Measurements from ENCODE around the gene PCDHGA9. TPM values are rescaled to one million over a fixed set of nuclear protein-coding genes. Genes with fewer than 3 reads are reported as not detected.
A peak's percentile ranks its signal among the peaks of the same experiment; 100 is the strongest.
"Not testable (repeated sequence)": the region's sequence is repeated elsewhere in the genome, so short reads cannot be mapped to it uniquely, and the experiment has no call there.

Gene PCDHGA9
- total RNA-seq, 1 donor from 2014 or later: 1.7 TPM

GRCh38 chr5:141413540-141414069, 11.0 kb downstream of the PCDHGA9 start:
- DNase-seq (ENCODE audit: low read depth): peak; percentile 5

GRCh38 chr5:141414548-141415274, 12.1 kb downstream of the PCDHGA9 start:
- DNase-seq (ENCODE audit: low read depth): not testable (repeated sequence)

- DNase-seq (ENCODE audit: low read depth): not testable (repeated sequence)
Measured at GRCh38 chr5:141415275-141415618, 12.7 kb downstream of the PCDHGA9 start.

- DNase-seq (ENCODE audit: low read depth): not testable (repeated sequence)
Measured at GRCh38 chr5:141417494-141418172, 15.1 kb downstream of the PCDHGA9 start, which contains the start of gene PCDHGB7. PCDHGB7 (plus strand) TSS chr5:141417677; CDS start chr5:141417860, 183 bp downstream.

GRCh38 chr5:141419074-141419880, 16.7 kb downstream of the PCDHGA9 start:
- no peak for DNase-seq (ENCODE audit: low read depth)

GRCh38 chr5:141420855-141421488, 18.4 kb downstream of the PCDHGA9 start, which contains the start of gene PCDHGA11:
PCDHGA11 (plus strand) TSS chr5:141421051; CDS start chr5:141421228, 177 bp downstream.
- no peak for DNase-seq (ENCODE audit: low read depth)

- DNase-seq (ENCODE audit: low read depth): no peak
Measured at GRCh38 chr5:141421489-141421855, 18.9 kb downstream of the PCDHGA9 start.

- no peak for DNase-seq (ENCODE audit: low read depth)
Measured at GRCh38 chr5:141422742-141423291, 20.2 kb downstream of the PCDHGA9 start.

GRCh38 chr5:141427783-141428426, 25.3 kb downstream of the PCDHGA9 start:
- no peak for DNase-seq (ENCODE audit: low read depth)

- DNase-seq (ENCODE audit: low read depth): peak; percentile 54
Measured at GRCh38 chr5:141430332-141431113, 27.9 kb downstream of the PCDHGA9 start, which contains the start of gene PCDHGA12. PCDHGA12 (plus strand) TSS chr5:141430507; CDS start chr5:141430760, 253 bp downstream.

- no peak for DNase-seq (ENCODE audit: low read depth)
Measured at GRCh38 chr5:141431286-141431685, 28.7 kb downstream of the PCDHGA9 start.

GRCh38 chr5:141432308-141432707, 29.7 kb downstream of the PCDHGA9 start:
- not testable (repeated sequence) for DNase-seq (ENCODE audit: low read depth)

GRCh38 chr5:141432726-141433125, 30.1 kb downstream of the PCDHGA9 start:
- DNase-seq (ENCODE audit: low read depth): not testable (repeated sequence)

- DNase-seq (ENCODE audit: low read depth): no peak
Measured at GRCh38 chr5:141434006-141434405, 31.4 kb downstream of the PCDHGA9 start.

GRCh38 chr5:141437221-141437620, 34.6 kb downstream of the PCDHGA9 start:
- no peak for DNase-seq (ENCODE audit: low read depth)

- peak; percentile 26 for DNase-seq (ENCODE audit: low read depth)
Measured at GRCh38 chr5:141439411-141440141, 37.0 kb downstream of the PCDHGA9 start.

- DNase-seq (ENCODE audit: low read depth): no peak
Measured at GRCh38 chr5:141440341-141440740, 37.8 kb downstream of the PCDHGA9 start.

- DNase-seq (ENCODE audit: low read depth): no peak
Measured at GRCh38 chr5:141441571-141442170, 39.1 kb downstream of the PCDHGA9 start.
